Germinal center (tissue), 1 donor: ENCODE data around the gene CNPY1.
A peak's percentile ranks its signal among the peaks of the same experiment; 100 is the strongest.

Experiments
- DNase-seq: peaks from one replicate; pipeline ENCODE4 v3.0.0; 2012; ENCODE audit warnings: mixed read lengths, low spot score

Gene CNPY1

GRCh38 chr7:155558961-155559360 is 12.6 kb upstream of the CNPY1 start:
- DNase-seq = no peak

GRCh38 chr7:155558351-155558750 is 12.0 kb upstream of the CNPY1 start:
- DNase-seq = no peak

- no peak for DNase-seq
Measured at GRCh38 chr7:155557778-155558177, 11.4 kb upstream of the CNPY1 start.

GRCh38 chr7:155556763-155557162 is 10.4 kb upstream of the CNPY1 start:
- no peak for DNase-seq

- DNase-seq = no peak
Measured at GRCh38 chr7:155555116-155555695, 8.8 kb upstream of the CNPY1 start.

- DNase-seq = no peak
Measured at GRCh38 chr7:155553871-155554270, 7.5 kb upstream of the CNPY1 start.

- DNase-seq = no peak
Measured at GRCh38 chr7:155551785-155552611, 5.6 kb upstream of the CNPY1 start.

- no peak for DNase-seq
Measured at GRCh38 chr7:155550916-155551315, 4.6 kb upstream of the CNPY1 start.

- DNase-seq = no peak
Measured at GRCh38 chr7:155549226-155549625, 2.9 kb upstream of the CNPY1 start.

GRCh38 chr7:155547161-155547791 is 917 bp upstream of the CNPY1 start:
- DNase-seq = no peak

GRCh38 chr7:155545348-155545747 is 1.0 kb downstream of the CNPY1 start:
- DNase-seq = no peak

GRCh38 chr7:155544485-155544884 is 1.9 kb downstream of the CNPY1 start:
- DNase-seq = no peak

- DNase-seq = no peak
Measured at GRCh38 chr7:155543926-155544325, 2.4 kb downstream of the CNPY1 start.

GRCh38 chr7:155543011-155543876 is 3.1 kb downstream of the CNPY1 start:
- no peak for DNase-seq

- no peak for DNase-seq
Measured at GRCh38 chr7:155541986-155542675, 4.2 kb downstream of the CNPY1 start.

GRCh38 chr7:155540553-155540952 is 5.8 kb downstream of the CNPY1 start:
- no peak for DNase-seq

GRCh38 chr7:155538293-155538692 is 8.1 kb downstream of the CNPY1 start:
- no peak for DNase-seq

- no peak for DNase-seq
Measured at GRCh38 chr7:155536451-155536850, 9.9 kb downstream of the CNPY1 start.

GRCh38 chr7:155534691-155535090 is 11.7 kb downstream of the CNPY1 start:
- DNase-seq = no peak

GRCh38 chr7:155533827-155534690 is 12.3 kb downstream of the CNPY1 start:
- peak; percentile 71 for DNase-seq
